HG03139 (cell line): ENCODE measurements around the gene CBY1.

Experiments used
- ATAC-seq: cut with Tn5 transposase; IDR thresholded peaks from one replicate; pipeline ENCODE4 v1.9.1; 2021; ENCODE audit not compliant: unreplicated experiment

Gene CBY1

GRCh38 chr22:38721551-38721950 is 65.1 kb downstream of the CBY1 start:
- ATAC-seq, result no peak
